Hepatic stellate cell (primary cell): ENCODE measurements around the gene ASTL.

Source experiments
- DNase-seq: peaks from one replicate; pipeline ENCODE4 v3.0.0; 2011; ENCODE audit warnings: low spot score

The ASTL gene

DNA sequence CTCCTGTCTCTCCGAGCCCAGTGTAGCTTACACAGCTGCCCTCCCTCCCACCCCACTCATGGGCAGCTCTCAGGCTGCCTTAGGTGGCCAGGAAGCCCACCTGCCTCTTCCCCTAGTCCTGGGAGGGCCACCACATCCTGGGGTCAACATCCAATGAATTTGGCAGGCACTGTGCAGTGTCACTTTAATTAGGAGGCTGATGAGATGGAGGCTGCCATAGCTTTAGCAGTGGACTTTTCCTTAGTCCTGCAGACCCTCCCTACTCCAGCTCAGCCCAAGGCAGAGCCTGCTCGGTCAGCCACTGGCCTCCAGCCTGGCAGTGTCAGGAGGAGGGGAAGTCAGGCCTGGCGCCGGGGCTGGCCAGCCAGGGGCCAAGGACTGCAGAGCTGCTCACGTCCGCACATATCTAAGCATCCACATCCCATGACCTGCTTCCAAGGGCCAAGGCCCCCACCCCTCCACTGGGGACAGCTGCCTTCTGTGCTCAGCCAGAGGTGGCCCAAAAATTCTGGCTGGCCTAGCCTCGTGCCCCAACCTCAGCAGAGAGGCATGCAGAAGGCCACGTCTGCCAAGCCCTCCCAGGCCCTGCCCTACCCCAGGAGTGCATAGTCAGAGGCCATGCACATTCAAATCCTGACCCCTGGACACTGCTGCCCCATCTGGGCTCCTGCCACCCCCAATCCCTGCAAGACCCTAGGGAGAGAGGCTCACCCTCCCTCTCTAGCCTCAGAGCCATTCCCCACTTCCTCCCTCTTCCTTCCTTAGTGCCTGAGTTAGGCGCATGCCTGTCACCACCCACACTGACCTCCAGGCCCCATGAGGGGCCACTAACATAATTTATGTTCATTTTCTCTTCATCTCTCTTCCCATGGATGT lies 55.0 kb downstream of the ASTL start:
- no peak for DNase-seq

DNA sequence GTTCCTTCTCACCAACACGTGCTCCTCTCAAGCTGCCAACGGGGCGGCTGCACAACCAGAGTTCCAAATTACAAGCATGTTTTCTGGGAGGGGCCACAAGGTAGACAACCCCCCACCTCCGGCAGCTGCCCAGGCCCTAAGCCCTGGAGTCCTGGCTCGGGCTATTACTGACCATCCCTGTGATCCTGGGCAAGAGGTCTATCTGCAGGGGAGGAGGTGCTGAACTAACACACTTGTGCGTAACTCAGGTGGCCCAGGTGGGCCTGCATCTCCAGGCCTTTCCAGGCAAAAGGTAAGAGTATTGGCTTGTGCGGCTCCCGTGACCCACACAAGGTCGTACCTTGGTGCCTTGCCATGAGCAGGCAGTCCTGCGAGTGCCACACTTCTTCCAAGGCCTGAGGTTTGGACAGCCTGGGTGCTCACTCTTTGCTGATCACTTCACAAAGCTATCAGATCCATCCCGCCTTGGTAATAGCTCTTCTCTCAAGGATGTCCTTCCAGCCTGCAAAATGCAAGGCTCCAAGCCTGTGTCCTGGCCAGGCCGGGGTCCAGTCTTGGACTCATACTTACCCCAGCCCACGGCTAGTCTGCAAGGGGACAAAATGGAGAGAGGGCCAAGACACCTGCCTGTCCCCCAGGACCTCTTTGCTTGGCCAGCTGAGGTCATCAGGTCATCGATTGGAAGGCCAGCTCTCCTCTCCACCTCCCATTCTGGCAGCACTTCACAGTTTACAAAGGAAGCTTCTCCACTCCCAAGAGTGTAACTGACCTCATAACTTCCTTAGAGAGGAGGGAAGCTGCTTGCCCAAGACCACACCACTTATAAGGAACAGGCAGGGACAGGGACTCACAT lies 55.9 kb downstream of the ASTL start:
- no peak for DNase-seq

DNA sequence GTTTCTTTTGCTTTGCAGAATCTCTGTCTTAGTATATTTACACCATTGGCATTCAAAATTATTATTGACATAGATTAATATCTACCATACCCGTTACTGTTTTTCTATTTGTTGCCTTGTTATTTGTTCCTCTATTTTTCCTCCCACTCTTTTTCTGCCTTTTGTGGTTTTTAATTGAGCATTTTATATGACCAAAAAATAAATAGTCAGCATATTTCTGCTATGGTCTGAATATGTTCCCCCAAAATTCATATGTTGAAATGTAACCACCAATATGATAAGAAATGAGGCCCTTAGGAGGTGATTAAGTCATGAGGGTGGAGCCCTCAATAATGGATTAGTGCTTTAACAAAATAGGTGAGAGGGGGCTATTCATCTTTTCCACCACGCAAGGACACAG lies 57.3 kb downstream of the ASTL start:
- DNase-seq, result no peak

DNA sequence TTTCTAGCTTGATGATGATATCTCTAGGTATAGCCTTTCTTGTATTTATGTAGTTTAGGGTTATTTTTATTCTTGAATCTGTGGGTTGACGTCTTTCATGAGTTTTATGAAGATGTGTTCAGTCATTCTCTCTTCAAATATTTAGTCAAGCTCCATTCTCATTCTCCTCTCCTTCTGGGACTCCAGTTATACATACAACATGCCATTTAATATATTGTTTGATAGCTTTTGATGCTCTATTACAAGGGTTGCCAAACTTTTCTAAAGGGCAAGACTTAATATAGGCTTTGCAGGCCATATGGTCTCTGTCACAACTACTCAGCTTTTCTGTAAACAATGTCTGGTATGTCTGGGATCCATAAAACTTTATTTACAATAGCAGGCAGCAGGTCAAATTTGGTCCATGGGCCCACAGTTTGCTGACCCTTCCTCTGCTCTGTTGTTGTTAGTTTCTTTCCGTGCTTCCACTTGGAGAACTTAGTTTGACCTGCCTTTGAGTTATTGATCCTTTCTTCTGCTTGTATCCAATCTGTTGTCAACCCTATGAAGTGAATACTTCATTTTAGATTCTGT lies 63.0 kb downstream of the ASTL start:
- no peak for DNase-seq

DNA sequence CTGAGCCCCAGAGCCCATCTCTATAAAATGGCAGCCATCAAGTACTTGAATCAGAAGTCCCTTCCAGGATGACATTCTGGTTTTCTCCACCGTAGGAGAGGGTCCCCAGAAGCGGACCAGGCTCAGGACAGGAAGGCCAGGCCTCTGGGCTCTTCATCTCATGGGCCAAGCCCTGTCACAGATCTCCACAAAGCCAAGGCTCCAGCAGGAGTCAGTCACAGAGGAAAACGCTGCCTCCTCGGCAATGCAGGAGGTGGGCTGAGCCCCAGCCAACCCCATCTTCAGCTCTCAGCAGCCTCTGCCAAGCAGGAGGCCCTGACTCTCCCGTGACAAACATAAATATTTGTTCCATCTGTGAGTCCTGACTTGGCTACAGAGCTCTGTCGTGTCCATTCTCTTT lies 64.1 kb downstream of the ASTL start:
- no peak for DNase-seq

DNA sequence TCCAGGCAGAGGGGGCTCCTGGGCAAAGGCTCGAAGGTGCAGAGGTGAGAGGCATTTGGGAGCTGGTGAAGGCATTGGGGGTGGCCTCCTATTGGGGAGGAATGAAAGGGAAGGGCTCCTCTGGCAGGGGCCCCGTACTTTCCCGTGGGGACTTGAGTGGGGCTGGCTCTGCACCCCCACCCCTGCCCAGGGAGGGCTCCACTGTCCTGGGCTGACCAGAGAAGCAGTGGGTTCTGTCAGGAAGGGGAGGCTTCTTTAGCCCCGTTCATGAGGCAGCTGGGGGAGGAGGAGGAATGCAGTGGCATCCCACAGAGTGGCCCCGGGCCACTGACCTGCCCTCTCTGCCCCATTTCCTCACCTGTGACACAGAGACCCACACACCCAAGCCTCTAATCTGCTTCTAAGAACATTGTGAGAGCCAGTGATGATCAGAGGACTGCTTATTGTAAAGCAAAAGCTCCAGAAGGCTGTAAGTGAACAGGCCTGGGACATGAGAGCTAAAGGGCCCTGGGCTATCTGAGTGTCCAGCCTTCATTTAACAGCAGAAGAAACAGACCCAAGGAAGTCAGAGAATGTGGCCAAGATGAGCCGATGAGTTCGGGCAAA lies 65.0 kb downstream of the ASTL start:
- no peak for DNase-seq
